Aorta (tissue), 5 donors: ENCODE data around the gene ME3. TPM values are rescaled to one million over a fixed set of nuclear protein-coding genes. Genes with fewer than 3 reads are reported as not detected.
A peak's percentile ranks its signal among the peaks of the same experiment; 100 is the strongest.

Source experiments
- ATAC-seq: fragments of 200-7000 bp; cut with Tn5 transposase; one replicate; pipeline ENCODE4 v1.9.1; 2022; ENCODE audit warnings: moderate library complexity; ENCODE audit not compliant: low FRiP score
- DNase-seq, 2 donors: peaks; one replicate each; pipeline ENCODE4 v3.0.0-alpha.2; 2020
- H3K27ac ChIP-seq, 2 donors: one replicate each; pipeline ENCODE4 v1.5.1; 2013; ENCODE audit warnings: low read length in 2 of 2, mild to moderate bottlenecking in 2 of 2, moderate library complexity in 2 of 2, control low read depth in 1 of 2, inconsistent platforms in 1 of 2, low read depth in 1 of 2
- H3K27me3 ChIP-seq, 2 donors: one replicate each; pipeline ENCODE4 v1.6.1; 2013; ENCODE audit warnings: control low read depth in 1 of 2, low read length in 1 of 2, mild to moderate bottlenecking in 1 of 2, moderate library complexity in 1 of 2; ENCODE audit not compliant: insufficient read depth in 2 of 2, control insufficient read depth in 1 of 2
- H3K36me3 ChIP-seq, 2 donors: one replicate each; pipeline ENCODE4 v1.6.1; 2013; ENCODE audit warnings: control low read depth in 1 of 2, low read length in 1 of 2, mild to moderate bottlenecking in 1 of 2; ENCODE audit not compliant: insufficient read depth in 2 of 2, control insufficient read depth in 1 of 2
- H3K4me1 ChIP-seq, 2 donors: one replicate each; pipeline ENCODE4 v1.6.1; 2013; ENCODE audit warnings: low read length in 2 of 2, control low read depth in 1 of 2, mild to moderate bottlenecking in 1 of 2, moderate library complexity in 1 of 2; ENCODE audit not compliant: insufficient read depth in 2 of 2, control insufficient read depth in 1 of 2
- H3K4me3 ChIP-seq, 2 donors: one replicate each; pipeline ENCODE4 v1.5.1; 2013; ENCODE audit warnings: low read length in 2 of 2, control low read depth in 1 of 2, mild to moderate bottlenecking in 1 of 2
- H3K9me3 ChIP-seq: one replicate; pipeline ENCODE4 v1.6.1; 2013; ENCODE audit warnings: mild to moderate bottlenecking, low read length; ENCODE audit not compliant: control insufficient read depth
- WGBS, 2 donors: extraction: QIAGEN DNeasy Blood & Tissue Kit; methylation state at CpG; one replicate each; pipeline ENCODE4 v1.1.7; 2013; 5-methylcytosine and 5-hydroxymethylcytosine counted together
- intact Hi-C, 2 donors: fragments of 100-400 bp; cut with DNase I; formaldehyde crosslinking; loops; one replicate each; pipeline versions ENCODE4 v1.14.2 to v1.15.0; 2022
- polyA plus RNA-seq, 2 donors: library from polyadenylated mRNA; stranded (reverse); fragments of 200-250 nt; gene quantifications; one replicate each; pipeline ENCODE4 v1.2.3, GENCODE V29; 2013
- total RNA-seq, 2 donors: library from RNA; stranded (reverse); fragmentation: NEBNext Ultra II Directional; extraction: Animal tissue kit (Norgen Biotek cat#: 25700); gene quantifications; one replicate each; pipeline ENCODE4 v1.2.1, GENCODE V29; 2021
- donor health status: healthy with polysubstance abuse.
- donor health status: Bipolar disorder and iron deficiency.
- donor health status: DM: no; HTN: no; CAD: no.
- donor health status: DM: no; HTN: no; CAD: no.
- donor health status: DM: yes; HTN: yes; CAD: no.

The ME3 gene
- total and polyA plus RNA-seq, 4 donors: 9.5 to 41.0 (median 28.6) TPM

DNA sequence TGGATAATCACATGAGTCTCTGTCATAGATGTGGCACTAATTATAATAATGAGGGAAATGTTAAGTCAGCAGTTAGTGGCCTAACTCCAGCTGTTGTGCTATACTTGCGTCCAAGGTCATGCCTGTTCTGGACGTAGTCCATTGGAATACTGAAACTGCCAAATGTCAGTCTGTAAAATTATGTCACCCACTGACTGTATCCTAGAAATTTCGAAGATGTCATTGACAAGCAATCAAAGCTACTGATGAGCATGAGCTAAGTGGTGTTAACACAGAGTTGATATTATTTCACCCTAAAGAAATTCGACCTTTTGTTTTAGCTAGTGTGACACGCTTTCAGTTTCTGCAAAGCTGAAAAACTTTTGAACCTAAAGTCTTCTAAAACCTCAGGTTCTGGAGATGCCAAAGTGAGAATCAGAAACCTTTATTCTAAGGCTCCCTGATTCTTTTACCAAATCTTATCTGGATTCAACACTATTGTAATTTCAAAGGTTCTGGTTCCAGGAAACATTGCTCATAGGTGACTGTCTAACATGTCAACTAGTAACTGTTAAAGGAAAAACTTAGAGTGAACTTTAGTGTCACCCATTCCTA, 14.9 kb upstream of the ME3 start:
- whole genome bisulfite sequencing, 2 donors: 26 to 33% methylated on average over 5 of the region's 5 CpGs
- H3K27ac ChIP-seq: peak overlapping the region in 1 of 2 donors; percentile 36
- intact Hi-C loops: loop anchor here in 1 of 2 donors (5.0 kb wide), 1 partner anchor 55 kb away; no protein-coding TSS in a partner anchor
- no peaks in the 10 kb centered on the region for H3K9me3 ChIP-seq
- H3K36me3 ChIP-seq: peaks cover 0 to 4% of the 10 kb centered on the region in 2 donors
- peaks cover 4 to 7% of the 10 kb centered on the region in 2 donors for H3K4me1 ChIP-seq
- H3K27me3 ChIP-seq: no peaks in the 10 kb centered on the region
- ATAC-seq: no peak
- DNase-seq: no peak
- no peak overlapping the region for H3K4me3 ChIP-seq

- intact Hi-C loops: loop anchor here in 1 of 2 donors (5.0 kb wide), 1 partner anchor 56 kb away; no protein-coding TSS in a partner anchor
- 99 to 100% methylated on average over 1 of the region's 1 CpG for WGBS, 2 donors
- Histone ChIP-seq H3K9me3 (no peaks in the 10 kb centered on the region), H3K4me3 (no peak overlapping the region), H3K4me1 (peaks cover 4 to 7% of the 10 kb centered on the region in 2 donors), H3K36me3 (no peaks in the 10 kb centered on the region), H3K27me3 (no peaks in the 10 kb centered on the region), H3K27ac (no peak overlapping the region)
- DNase-seq (no peak), ATAC-seq (no peak)
Measured at GRCh38 chr11:86686531-86686930, 14.1 kb upstream of the ME3 start.

DNA sequence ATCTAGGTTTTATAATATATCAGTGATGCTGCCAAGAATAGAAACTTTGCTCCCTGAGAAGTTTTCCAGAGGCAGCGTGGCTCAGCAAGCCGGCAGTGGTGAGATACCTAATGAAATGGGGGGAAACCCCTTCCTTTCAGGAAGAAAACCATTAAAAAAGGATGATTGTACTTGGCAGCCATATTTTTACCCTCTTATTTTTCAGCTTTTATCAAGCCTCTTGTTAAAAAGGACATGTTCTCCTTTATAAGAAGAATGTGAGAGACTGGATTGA, 9.0 kb upstream of the ME3 start:
- Histone ChIP-seq H3K4me1 (peaks cover 0 to 2% of the 10 kb centered on the region in 2 donors), H3K27me3 (no peaks in the 10 kb centered on the region), H3K9me3 (no peaks in the 10 kb centered on the region), H3K36me3 (no peaks in the 10 kb centered on the region), H3K4me3 (no peak overlapping the region), H3K27ac (no peak overlapping the region)
- DNase-seq (no peak), ATAC-seq (no peak)
- intact Hi-C loops: no loop called here
- WGBS, 2 donors: 0 to 4% methylated on average over 2 of the region's 2 CpGs

DNA sequence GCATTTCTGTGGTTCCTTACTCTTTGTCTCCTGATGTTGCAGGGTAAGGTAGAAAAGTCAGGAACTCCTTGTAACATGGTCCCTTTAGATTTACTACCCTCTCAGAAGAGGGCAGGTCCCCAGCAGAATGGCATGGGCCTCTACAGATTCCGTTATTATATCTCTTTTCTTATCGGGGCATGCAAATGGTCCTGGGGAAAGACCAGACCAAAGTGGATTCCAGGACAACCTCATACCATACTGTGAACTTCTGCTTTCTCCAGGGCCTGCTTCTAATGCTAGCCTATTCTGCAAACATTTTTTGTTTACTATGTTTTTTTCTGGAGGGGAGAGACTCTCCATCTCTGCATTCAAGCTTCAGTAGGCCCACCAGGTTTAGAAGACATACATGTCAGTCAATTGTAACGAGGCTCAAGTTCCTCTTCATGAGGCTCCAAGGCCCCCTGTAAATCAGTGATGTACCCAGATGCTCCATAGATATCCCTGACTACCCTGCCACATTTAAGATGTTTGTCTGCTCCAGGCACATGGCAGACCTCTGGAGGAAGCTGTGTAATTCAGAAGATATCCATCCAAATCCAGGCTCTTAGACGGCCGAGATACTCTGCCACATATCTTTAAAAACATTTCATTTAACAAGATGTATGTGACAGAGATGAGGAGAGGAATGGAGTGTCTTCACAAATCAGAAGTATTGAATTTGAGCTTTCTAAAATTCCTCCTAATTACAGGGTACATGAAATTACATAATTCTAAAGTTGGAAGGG, 8.5 kb upstream of the ME3 start:
- H3K4me3 ChIP-seq: no peak overlapping the region
- H3K27ac ChIP-seq: peak overlapping the region in 1 of 2 donors; percentile 63
- 55 to 57% methylated on average over 5 of the region's 5 CpGs for WGBS, 2 donors
- peaks cover 0 to 2% of the 10 kb centered on the region in 2 donors for H3K4me1 ChIP-seq
- H3K27me3 ChIP-seq: no peaks in the 10 kb centered on the region
- intact Hi-C loops: no loop called here
- H3K9me3 ChIP-seq: no peaks in the 10 kb centered on the region
- DNase-seq: no peak
- ATAC-seq: no peak
- H3K36me3 ChIP-seq: no peaks in the 10 kb centered on the region

GRCh38 chr11:86678823-86679222, 6.4 kb upstream of the ME3 start:
- no peaks in the 10 kb centered on the region for H3K27me3 ChIP-seq

GRCh38 chr11:86678296-86678695, 5.9 kb upstream of the ME3 start:
- no peak for ATAC-seq
- WGBS, 2 donors: 86 to 89% methylated on average over 3 of the region's 3 CpGs

More at GRCh38 chr11:86678823-86679222, 6.4 kb upstream of the ME3 start:
- intact Hi-C loops: no loop called here
- H3K4me3 ChIP-seq: no peak overlapping the region
- WGBS, 2 donors: 73 to 78% methylated on average over 3 of the region's 3 CpGs
- no peaks in the 10 kb centered on the region for H3K9me3 ChIP-seq
- peak overlapping the region in 1 of 2 donors; percentile 48 for H3K27ac ChIP-seq
- H3K36me3 ChIP-seq: no peaks in the 10 kb centered on the region
- peaks cover 0 to 2% of the 10 kb centered on the region in 2 donors for H3K4me1 ChIP-seq
- DNase-seq: no peak
- no peak for ATAC-seq

DNA sequence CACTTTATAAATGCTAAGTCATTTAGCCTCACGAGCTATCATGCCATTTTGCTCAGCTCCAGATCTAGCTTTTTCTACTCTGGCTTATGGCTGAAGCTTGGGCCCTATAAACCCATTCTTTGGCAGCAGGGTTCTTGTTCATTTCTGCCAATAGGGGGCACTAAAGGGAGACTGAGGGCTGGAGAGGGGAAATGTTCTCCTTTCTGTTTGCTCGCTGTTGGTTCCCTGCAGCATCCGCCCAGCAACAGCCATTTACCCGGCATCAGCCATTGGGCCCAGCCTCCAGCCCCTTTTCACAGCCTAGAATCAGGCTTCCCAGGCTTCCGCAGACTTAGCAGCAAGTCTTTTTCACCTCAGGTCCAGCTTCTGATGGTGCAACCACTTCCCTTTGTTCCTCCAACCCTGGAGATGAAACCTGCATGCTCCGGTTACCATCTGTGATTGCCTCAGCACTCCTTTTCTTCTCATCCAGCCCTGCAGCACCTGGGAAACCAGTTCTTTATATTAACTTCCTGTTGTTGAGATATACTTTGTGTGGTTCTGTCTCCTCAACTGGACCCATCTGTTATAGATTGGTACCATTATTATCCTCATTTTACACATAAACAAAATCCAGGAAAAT, 4.2 kb upstream of the ME3 start:
- Histone ChIP-seq H3K36me3 (no peaks in the 10 kb centered on the region), H3K27me3 (no peaks in the 10 kb centered on the region), H3K4me3 (no peak overlapping the region), H3K27ac (no peak overlapping the region), H3K9me3 (no peaks in the 10 kb centered on the region), H3K4me1 (peaks cover 0 to 2% of the 10 kb centered on the region in 2 donors)
- WGBS, 2 donors: 94% methylated on average over 6 of the region's 6 CpGs
- DNase-seq (no peak), ATAC-seq (no peak)
- intact Hi-C loops: no loop called here

More at GRCh38 chr11:86678296-86678695, 5.9 kb upstream of the ME3 start:
- Histone ChIP-seq H3K27ac (no peak overlapping the region), H3K4me1 (peaks cover 0 to 2% of the 10 kb centered on the region in 2 donors), H3K36me3 (no peaks in the 10 kb centered on the region), H3K9me3 (no peaks in the 10 kb centered on the region), H3K4me3 (no peak overlapping the region), H3K27me3 (no peaks in the 10 kb centered on the region)
- no peak for DNase-seq
- intact Hi-C loops: no loop called here

DNA sequence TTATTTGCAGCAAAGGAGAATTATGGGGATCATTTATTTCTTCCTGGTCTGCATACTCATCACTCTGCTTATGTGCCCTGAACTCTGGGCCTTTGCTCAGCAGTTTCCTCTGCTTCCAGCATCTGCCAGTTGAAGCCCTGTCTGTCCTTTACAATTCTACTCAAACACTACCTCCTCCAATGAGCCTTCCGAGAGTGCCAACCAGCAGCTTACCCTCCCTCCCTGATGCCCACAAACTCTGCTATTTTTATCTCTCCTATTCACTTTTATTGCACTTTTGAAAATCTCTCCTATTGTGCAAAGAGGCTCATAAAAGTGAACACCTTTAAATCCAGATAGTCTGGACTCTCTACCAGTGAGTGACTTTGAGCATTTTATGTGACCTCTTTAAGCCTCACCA, 3.6 kb upstream of the ME3 start:
- Histone ChIP-seq H3K4me3 (no peak overlapping the region), H3K27me3 (no peaks in the 10 kb centered on the region), H3K36me3 (no peaks in the 10 kb centered on the region), H3K9me3 (no peaks in the 10 kb centered on the region), H3K4me1 (peaks cover 0 to 2% of the 10 kb centered on the region in 2 donors), H3K27ac (no peak overlapping the region)
- intact Hi-C loops: no loop called here
- ATAC-seq: no peak
- whole genome bisulfite sequencing, 2 donors: 16 to 29% methylated on average over 1 of the region's 1 CpG
- no peak for DNase-seq
